Measurements from ENCODE around the gene ZNF813. TPM values are rescaled to one million over a fixed set of nuclear protein-coding genes. Genes with fewer than 3 reads are reported as not detected.
"Not testable (repeated sequence)": the region's sequence is repeated elsewhere in the genome, so short reads cannot be mapped to it uniquely, and the experiment has no call there.

The ZNF813 gene
- total RNA-seq, 1 experiment from 2014 or later: 9.6 TPM

- in situ Hi-C loops (cut with HindIII; ENCODE audit: low pct_unique_long_range_greater_than_20kb, low sequenced_read_pairs): no loop called here
- H3K27me3 ChIP-seq (ENCODE audit: control insufficient read depth, insufficient read depth, low read length): no peaks in the 10 kb centered on the region
- intact Hi-C loops (cut with micrococcal nuclease; ENCODE audit: unreplicated experiment): no loop called here
- peaks cover under 1% of the 10 kb centered on the region; the same call in 1 of the 2 replicates for H3K9me3 ChIP-seq (ENCODE audit: control insufficient read depth, insufficient read depth, low read depth, low read length)
- TF ChIP-seq SIN3A (IDR thresholded peaks at IDR 0.05; ENCODE audit: borderline replicate concordance, insufficient read depth, low read depth, low read length): no peak
- TF ChIP-seq, protein P1, sequence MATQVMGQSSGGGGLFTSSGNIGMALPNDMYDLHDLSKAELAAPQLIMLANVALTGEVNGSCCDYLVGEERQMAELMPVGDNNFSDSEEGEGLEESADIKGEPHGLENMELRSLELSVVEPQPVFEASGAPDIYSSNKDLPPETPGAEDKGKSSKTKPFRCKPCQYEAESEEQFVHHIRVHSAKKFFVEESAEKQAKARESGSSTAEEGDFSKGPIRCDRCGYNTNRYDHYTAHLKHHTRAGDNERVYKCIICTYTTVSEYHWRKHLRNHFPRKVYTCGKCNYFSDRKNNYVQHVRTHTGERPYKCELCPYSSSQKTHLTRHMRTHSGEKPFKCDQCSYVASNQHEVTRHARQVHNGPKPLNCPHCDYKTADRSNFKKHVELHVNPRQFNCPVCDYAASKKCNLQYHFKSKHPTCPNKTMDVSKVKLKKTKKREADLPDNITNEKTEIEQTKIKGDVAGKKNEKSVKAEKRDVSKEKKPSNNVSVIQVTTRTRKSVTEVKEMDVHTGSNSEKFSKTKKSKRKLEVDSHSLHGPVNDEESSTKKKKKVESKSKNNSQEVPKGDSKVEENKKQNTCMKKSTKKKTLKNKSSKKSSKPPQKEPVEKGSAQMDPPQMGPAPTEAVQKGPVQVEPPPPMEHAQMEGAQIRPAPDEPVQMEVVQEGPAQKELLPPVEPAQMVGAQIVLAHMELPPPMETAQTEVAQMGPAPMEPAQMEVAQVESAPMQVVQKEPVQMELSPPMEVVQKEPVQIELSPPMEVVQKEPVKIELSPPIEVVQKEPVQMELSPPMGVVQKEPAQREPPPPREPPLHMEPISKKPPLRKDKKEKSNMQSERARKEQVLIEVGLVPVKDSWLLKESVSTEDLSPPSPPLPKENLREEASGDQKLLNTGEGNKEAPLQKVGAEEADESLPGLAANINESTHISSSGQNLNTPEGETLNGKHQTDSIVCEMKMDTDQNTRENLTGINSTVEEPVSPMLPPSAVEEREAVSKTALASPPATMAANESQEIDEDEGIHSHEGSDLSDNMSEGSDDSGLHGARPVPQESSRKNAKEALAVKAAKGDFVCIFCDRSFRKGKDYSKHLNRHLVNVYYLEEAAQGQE (IDR thresholded peaks at IDR 0.05; ENCODE audit: insufficient read depth in 1 of 2, low read depth in 2 of 2, low read length in 1 of 2): no peak
- TF ChIP-seq TCF7L2 (IDR thresholded peaks at IDR 0.05; ENCODE audit: low read depth, low read length): no peak
- no peak for TF ChIP-seq POLR2AphosphoS5 (IDR thresholded peaks at IDR 0.05; ENCODE audit: low read depth, low read length)
- TF ChIP-seq, protein P2, sequence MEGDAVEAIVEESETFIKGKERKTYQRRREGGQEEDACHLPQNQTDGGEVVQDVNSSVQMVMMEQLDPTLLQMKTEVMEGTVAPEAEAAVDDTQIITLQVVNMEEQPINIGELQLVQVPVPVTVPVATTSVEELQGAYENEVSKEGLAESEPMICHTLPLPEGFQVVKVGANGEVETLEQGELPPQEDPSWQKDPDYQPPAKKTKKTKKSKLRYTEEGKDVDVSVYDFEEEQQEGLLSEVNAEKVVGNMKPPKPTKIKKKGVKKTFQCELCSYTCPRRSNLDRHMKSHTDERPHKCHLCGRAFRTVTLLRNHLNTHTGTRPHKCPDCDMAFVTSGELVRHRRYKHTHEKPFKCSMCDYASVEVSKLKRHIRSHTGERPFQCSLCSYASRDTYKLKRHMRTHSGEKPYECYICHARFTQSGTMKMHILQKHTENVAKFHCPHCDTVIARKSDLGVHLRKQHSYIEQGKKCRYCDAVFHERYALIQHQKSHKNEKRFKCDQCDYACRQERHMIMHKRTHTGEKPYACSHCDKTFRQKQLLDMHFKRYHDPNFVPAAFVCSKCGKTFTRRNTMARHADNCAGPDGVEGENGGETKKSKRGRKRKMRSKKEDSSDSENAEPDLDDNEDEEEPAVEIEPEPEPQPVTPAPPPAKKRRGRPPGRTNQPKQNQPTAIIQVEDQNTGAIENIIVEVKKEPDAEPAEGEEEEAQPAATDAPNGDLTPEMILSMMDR (IDR thresholded peaks at IDR 0.05): no peak
- H3K4me3 ChIP-seq (ENCODE audit: low read depth in 2 of 2, low read length in 2 of 2): no peak overlapping the region
- BruUV-seq (replicated peaks): no TSS peak
- H3K27ac ChIP-seq (ENCODE audit: low read length): no peak overlapping the region
- ChIA-PET CTCF (no interaction called here), POLR2A (no interaction called here)
- DNase-seq (ENCODE audit: low read depth, low spot score): no peak
- no peak for ATAC-seq
- H3K36me3 ChIP-seq (ENCODE audit: control insufficient read depth, insufficient read depth, low read length): no peaks in the 10 kb centered on the region
- H3K4me1 ChIP-seq (ENCODE audit: control insufficient read depth, insufficient read depth, low read length): peaks cover 5% of the 10 kb centered on the region
Measured at GRCh38 chr19:53471916-53472315, 4.4 kb downstream of the ZNF813 start.

DNA sequence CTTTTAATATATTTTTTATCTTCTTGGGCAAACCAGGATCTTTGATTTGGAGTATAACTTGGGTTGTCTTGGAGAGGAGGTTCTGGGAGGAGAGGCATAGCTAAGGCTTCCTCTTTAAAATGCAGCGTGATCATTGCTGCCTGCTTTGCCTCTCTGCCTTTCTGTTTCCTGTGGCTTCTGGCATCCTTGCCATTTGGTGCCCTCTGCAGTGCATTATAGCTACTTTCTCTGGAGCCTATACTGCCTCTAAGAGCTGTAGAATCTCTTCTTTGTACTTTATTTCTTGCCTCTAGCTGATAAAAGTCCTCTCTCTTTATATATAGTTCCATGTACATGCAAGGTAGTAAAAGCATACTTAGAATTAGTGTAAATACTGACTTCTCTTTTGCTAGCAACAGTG lies 7.3 kb downstream of the ZNF813 start:
- in situ Hi-C loops (cut with HindIII; ENCODE audit: low pct_unique_long_range_greater_than_20kb, low sequenced_read_pairs); H3K27ac ChIP-seq (ENCODE audit: low read length); CTCF ChIA-PET; H3K27me3 ChIP-seq (ENCODE audit: control insufficient read depth, insufficient read depth, low read length); H3K4me1 ChIP-seq (ENCODE audit: control insufficient read depth, insufficient read depth, low read length); ATAC-seq; DNase-seq (ENCODE audit: low read depth, low spot score); BruUV-seq (replicated peaks); H3K4me3 ChIP-seq (ENCODE audit: low read depth in 2 of 2, low read length in 2 of 2); H3K36me3 ChIP-seq (ENCODE audit: control insufficient read depth, insufficient read depth, low read length): not testable (repeated sequence)
- POLR2A ChIA-PET: interaction anchor here (1.2 kb wide), 1 partner anchor 37 kb away, joined by 3 read pairs; no protein-coding TSS in a partner anchor
- intact Hi-C loops (cut with micrococcal nuclease; ENCODE audit: unreplicated experiment): loop anchor here (1.0 kb wide), 1 partner anchor 37 kb away; no protein-coding TSS in a partner anchor
- peaks cover 12% of the 10 kb centered on the region; the same call in 1 of the 2 replicates for H3K9me3 ChIP-seq (ENCODE audit: control insufficient read depth, insufficient read depth, low read depth, low read length)

GRCh38 chr19:53475470-53475869 lies 7.9 kb downstream of the ZNF813 start:
- in situ Hi-C loops (cut with HindIII; ENCODE audit: low pct_unique_long_range_greater_than_20kb, low sequenced_read_pairs); DNase-seq (ENCODE audit: low read depth, low spot score); BruUV-seq (replicated peaks); CTCF ChIA-PET; H3K4me1 ChIP-seq (ENCODE audit: control insufficient read depth, insufficient read depth, low read length); H3K36me3 ChIP-seq (ENCODE audit: control insufficient read depth, insufficient read depth, low read length); H3K4me3 ChIP-seq (ENCODE audit: low read depth in 2 of 2, low read length in 2 of 2); ATAC-seq; H3K27me3 ChIP-seq (ENCODE audit: control insufficient read depth, insufficient read depth, low read length); H3K27ac ChIP-seq (ENCODE audit: low read length): not testable (repeated sequence)
- H3K9me3 ChIP-seq (ENCODE audit: control insufficient read depth, insufficient read depth, low read depth, low read length): peaks cover 14% of the 10 kb centered on the region; the same call in 1 of the 2 replicates
- intact Hi-C loops (cut with micrococcal nuclease; ENCODE audit: unreplicated experiment): loop anchor here (1.0 kb wide), 1 partner anchor 37 kb away; no protein-coding TSS in a partner anchor
- POLR2A ChIA-PET: interaction anchor here (1.2 kb wide), 1 partner anchor 37 kb away, joined by 3 read pairs; no protein-coding TSS in a partner anchor

GRCh38 chr19:53483751-53484150 lies 16.2 kb downstream of the ZNF813 start:
- DNase-seq (ENCODE audit: low read depth, low spot score); H3K4me1 ChIP-seq (ENCODE audit: control insufficient read depth, insufficient read depth, low read length); CTCF ChIA-PET; BruUV-seq (replicated peaks); in situ Hi-C loops (cut with HindIII; ENCODE audit: low pct_unique_long_range_greater_than_20kb, low sequenced_read_pairs); POLR2A ChIA-PET; ATAC-seq; H3K27ac ChIP-seq (ENCODE audit: low read length); H3K27me3 ChIP-seq (ENCODE audit: control insufficient read depth, insufficient read depth, low read length); intact Hi-C loops (cut with micrococcal nuclease; ENCODE audit: unreplicated experiment); H3K36me3 ChIP-seq (ENCODE audit: control insufficient read depth, insufficient read depth, low read length); H3K4me3 ChIP-seq (ENCODE audit: low read depth in 2 of 2, low read length in 2 of 2): not testable (repeated sequence)
- peaks cover 23% of the 10 kb centered on the region for H3K9me3 ChIP-seq (ENCODE audit: control insufficient read depth, insufficient read depth, low read depth, low read length)

All from Panc1 (cell line).